AG04450 (cell line): ENCODE data around the gene BFAR. TPM values are rescaled to one million over a fixed set of nuclear protein-coding genes. Genes with fewer than 3 reads are reported as not detected.
"Not testable (repeated sequence)": the region's sequence is repeated elsewhere in the genome, so short reads cannot be mapped to it uniquely, and the experiment has no call there.

Experiments
- CTCF ChIA-PET: fragments of 300-600, 350-600 bp; formaldehyde crosslinking; extraction: SDS; loops from one replicate; lab custom pipeline; 2022; ENCODE audit warnings: antibody characterized with exemption, inconsistent platforms; lab: Charles Lee
- POLR2A ChIA-PET: fragments of 350-600 bp; formaldehyde crosslinking; extraction: SDS; loops from one replicate; lab custom pipeline; 2021; ENCODE audit warnings: antibody characterized with exemption, inconsistent platforms; lab: Yijun Ruan, JAX
- DNase-seq: peaks from one replicate; pipeline ENCODE4 v3.0.0-alpha.2; 2011; ENCODE audit warnings: low read depth, low spot score
- H3K27ac ChIP-seq: one replicate; pipeline ENCODE4 v1.5.1; 2012; ENCODE audit warnings: low read depth, low read length, control low read depth
- H3K27me3 ChIP-seq: one replicate; pipeline ENCODE4 v1.6.0; 2012; ENCODE audit warnings: low read length; ENCODE audit not compliant: control insufficient read depth, insufficient read depth
- H3K4me3 ChIP-seq: 2 replicates; pipeline ENCODE4 v1.5.1; 2011; ENCODE audit warnings: mild to moderate bottlenecking, low read depth, low read length, control low read depth
- H3K9me3 ChIP-seq: 2 replicates; pipeline ENCODE4 v1.5.1; 2012; ENCODE audit warnings: low read length; ENCODE audit not compliant: control insufficient read depth, insufficient read depth
- CTCF ChIP-seq: IDR thresholded peaks from 2 replicates; pipeline ENCODE4 v1.5.1; 2011; ENCODE audit warnings: low read depth, low read length, control low read depth, inconsistent platforms
- polyA plus RNA-seq: library from polyadenylated mRNA; depleted of rRNA; stranded (reverse); fragments of >200 nt; gene quantifications from 2 replicates; pipeline ENCODE4 v1.2.3, GENCODE V29; 2011

The BFAR gene
- polyA plus RNA-seq, 1 experiment = 75.0 TPM

DNA sequence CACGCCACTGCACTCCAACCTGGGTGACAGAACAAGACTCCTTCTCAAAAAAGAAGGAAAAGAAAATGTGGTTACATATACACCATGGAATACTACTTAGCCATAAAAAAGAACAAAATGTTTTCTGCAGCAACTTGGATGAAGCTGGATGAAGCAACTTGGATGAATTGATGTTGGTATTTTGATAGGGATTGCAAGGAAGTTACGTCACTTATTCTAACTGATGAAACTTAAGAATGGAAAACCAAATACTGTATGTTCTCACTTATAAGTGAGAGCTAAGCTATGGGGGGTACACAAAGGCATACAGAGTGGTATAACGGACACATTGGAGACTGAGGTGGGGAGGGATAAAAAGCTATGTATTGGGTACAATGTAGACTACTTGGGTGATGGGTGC is 43.9 kb downstream of the BFAR start:
- POLR2A ChIA-PET = no interaction called here
- Histone ChIP-seq H3K4me3 (no peak overlapping the region), H3K27me3 (no peaks in the 10 kb centered on the region), H3K27ac (no peak overlapping the region), H3K9me3 (no peaks in the 10 kb centered on the region)
- no peak for TF ChIP-seq CTCF
- CTCF ChIA-PET = no interaction called here
- DNase-seq = no peak

GRCh38 chr16:14677627-14678026 is 44.9 kb downstream of the BFAR start:
- H3K27ac ChIP-seq = no peak overlapping the region
- ChIA-PET POLR2A (no interaction called here), CTCF (no interaction called here)
- no peaks in the 10 kb centered on the region for H3K9me3 ChIP-seq
- no peak for DNase-seq
- no peak overlapping the region for H3K4me3 ChIP-seq
- no peak for TF ChIP-seq CTCF
- H3K27me3 ChIP-seq = no peaks in the 10 kb centered on the region

DNA sequence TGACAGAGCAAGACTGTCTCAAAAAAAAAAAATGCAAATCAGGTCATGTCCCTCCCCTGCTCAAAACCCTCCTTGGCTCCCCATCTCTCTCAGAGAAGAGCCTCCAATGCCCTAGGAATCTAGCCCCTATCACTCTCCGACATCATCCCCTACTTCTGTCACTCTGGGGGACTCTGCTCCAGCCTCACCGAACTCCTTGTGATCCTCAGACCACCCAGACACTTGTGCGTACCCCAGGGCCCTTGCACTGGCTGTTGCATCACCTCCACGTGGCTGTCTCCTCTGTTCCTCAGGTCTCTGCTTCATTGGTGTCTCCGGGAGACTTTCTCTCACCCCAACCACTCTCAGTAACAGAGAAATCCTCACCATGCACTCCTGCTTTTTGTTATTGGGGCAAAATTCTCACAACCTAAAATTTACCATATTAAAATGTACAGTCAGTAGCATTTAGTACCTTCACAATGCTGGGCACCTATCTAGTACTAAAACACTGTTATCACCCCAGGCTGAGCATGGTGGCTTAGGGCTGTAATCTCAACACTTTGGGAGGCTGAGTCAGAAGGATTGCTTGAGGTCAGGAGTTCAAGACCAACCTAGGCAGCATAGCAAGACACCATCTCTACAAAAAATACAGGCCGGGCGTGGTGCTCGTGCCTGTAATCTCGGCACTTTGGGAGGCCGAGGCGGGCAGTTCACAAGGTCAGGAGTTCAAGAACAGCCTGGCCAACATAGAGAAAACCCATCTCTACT is 46.2 kb downstream of the BFAR start:
- Histone ChIP-seq H3K4me3 (no peak overlapping the region), H3K9me3 (no peaks in the 10 kb centered on the region), H3K27me3 (no peaks in the 10 kb centered on the region), H3K27ac (no peak overlapping the region)
- ChIA-PET CTCF (no interaction called here), POLR2A (no interaction called here)
- no peak for DNase-seq
- no peak for TF ChIP-seq CTCF

- DNase-seq, CTCF ChIA-PET, H3K27me3 ChIP-seq, H3K4me3 ChIP-seq, H3K27ac ChIP-seq, H3K9me3 ChIP-seq, POLR2A ChIA-PET: not testable (repeated sequence)
These were observed 47.6 kb downstream of the BFAR start for GRCh38 chr16:14680396-14680795.

- Histone ChIP-seq H3K9me3 (no peaks in the 10 kb centered on the region), H3K27me3 (no peaks in the 10 kb centered on the region), H3K4me3 (no peak overlapping the region), H3K27ac (no peak overlapping the region)
- TF ChIP-seq CTCF = no peak
- POLR2A ChIA-PET = no interaction called here
- CTCF ChIA-PET = no interaction called here
- DNase-seq = no peak
These were observed 48.4 kb downstream of the BFAR start for GRCh38 chr16:14681115-14681514.
